GM13977 (cell line): Measurements from ENCODE around the gene CSE1L.
"Not testable (repeated sequence)": the region's sequence is repeated elsewhere in the genome, so short reads cannot be mapped to it uniquely, and the experiment has no call there.

ENCODE experiments used
- DNase-seq: peaks from one replicate; pipeline ENCODE4 v3.0.0; 2012; ENCODE audit warnings: low spot score
- in situ Hi-C: fragments of 300-500 bp; cut with MboI; formaldehyde crosslinking; loops from one replicate; pipeline ENCODE4 v1.12.0; 2022; ENCODE audit warnings: low sequenced_read_pairs, low pct_unique_long_range_greater_than_20kb, mixed read lengths, inconsistent platforms; ENCODE audit not compliant: unreplicated experiment
- TF ChIP-seq, protein P1 (sequence below): IDR thresholded peaks from 2 replicates; pipeline ENCODE4 v1.5.1; 2012; ENCODE audit warnings: mild to moderate bottlenecking, control low read depth; ENCODE audit not compliant: insufficient read depth; ENCODE audit errors: extremely low read depth, missing control alignments

The CSE1L gene

GRCh38 chr20:49043000-49043399 is 3.1 kb upstream of the CSE1L start:
- no peak for DNase-seq
- TF ChIP-seq, protein P1, sequence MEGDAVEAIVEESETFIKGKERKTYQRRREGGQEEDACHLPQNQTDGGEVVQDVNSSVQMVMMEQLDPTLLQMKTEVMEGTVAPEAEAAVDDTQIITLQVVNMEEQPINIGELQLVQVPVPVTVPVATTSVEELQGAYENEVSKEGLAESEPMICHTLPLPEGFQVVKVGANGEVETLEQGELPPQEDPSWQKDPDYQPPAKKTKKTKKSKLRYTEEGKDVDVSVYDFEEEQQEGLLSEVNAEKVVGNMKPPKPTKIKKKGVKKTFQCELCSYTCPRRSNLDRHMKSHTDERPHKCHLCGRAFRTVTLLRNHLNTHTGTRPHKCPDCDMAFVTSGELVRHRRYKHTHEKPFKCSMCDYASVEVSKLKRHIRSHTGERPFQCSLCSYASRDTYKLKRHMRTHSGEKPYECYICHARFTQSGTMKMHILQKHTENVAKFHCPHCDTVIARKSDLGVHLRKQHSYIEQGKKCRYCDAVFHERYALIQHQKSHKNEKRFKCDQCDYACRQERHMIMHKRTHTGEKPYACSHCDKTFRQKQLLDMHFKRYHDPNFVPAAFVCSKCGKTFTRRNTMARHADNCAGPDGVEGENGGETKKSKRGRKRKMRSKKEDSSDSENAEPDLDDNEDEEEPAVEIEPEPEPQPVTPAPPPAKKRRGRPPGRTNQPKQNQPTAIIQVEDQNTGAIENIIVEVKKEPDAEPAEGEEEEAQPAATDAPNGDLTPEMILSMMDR = no peak
- in situ Hi-C loops = no loop called here

DNA sequence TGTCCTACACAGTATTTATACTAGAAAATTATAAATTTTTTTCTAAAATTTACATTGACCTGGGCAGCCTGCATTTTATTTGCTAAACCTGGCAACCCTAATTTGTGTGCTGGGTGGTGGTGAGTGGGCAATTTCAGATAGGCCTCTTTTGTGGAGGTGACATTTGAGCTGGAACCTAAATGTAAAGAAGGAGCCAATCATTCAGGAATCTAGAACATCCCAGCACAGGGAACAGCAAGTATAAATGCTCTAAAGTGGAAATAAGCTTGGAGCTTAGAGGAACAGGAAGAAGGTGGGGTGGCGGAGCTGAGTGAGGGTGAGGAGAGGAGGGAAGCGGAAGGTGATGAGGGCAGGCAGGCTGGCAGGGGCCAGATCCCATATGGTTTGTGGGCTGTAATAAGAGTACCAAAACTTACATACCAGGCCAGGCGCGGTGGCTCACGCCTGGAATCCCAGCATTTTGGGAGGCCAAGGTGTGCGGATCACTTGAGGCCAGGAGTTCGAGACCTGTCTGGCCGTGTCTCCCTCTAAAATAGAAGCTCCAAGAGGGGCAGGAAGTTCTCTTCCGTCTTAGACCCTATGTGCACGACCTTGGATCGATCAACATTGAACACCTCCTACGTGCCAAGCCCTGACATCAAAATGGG is 549 bp upstream of the CSE1L start:
- TF ChIP-seq, protein P1 = no peak
- DNase-seq = no peak
- in situ Hi-C loops = no loop called here

- DNase-seq = no peak
- TF ChIP-seq, protein P1 = no peak
- in situ Hi-C loops = no loop called here
Observed at GRCh38 chr20:49052334-49052733, 6.2 kb downstream of the CSE1L start.

DNA sequence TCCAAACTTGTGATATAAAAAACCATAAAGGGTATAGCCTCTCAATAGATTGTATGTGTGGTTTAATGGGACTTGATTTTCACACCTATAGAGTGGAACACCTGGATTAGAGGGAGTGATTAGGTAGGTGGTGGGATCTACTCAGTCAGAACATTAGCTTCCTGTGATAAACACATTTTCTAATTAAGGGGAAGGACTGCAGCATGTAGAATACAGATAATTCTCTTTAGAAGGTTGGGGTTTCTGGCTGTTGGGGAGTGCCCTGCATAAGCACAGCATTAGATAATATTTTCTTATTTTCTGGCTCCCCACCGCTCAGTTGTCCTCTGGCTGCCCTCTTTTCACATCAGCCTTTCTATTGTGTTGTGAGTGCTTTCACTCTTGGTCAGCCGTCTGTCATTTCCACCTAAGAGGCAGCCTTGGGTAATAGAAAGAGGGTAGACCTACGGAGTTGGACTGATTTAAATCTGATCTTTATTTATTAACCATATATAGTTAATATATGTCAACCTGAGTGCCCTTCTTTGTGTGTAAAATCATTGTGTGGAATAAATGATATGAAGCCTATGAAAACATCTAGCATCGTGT is 8.0 kb downstream of the CSE1L start:
- DNase-seq = peak; percentile 36
- in situ Hi-C loops = no loop called here
- TF ChIP-seq, protein P1 = no peak

DNA sequence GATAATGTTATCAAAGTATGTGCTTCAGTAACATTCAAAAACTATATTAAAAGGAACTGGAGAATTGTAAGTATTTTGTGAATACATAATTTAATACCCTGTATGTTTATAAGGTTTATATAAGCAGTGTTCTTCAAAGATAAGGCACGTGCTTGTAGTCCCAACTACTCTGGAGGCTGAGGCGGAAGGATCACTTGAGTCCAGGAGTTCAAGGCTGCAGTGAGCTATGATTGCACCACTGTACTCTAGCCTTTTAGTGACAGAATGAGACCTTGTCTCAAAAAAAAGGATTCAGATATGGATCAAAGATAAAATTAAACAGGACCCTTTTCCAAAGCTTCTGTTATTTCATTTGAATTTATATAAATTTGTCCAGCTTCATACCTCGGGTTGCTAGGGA is 17.2 kb downstream of the CSE1L start:
- no peak for DNase-seq
- in situ Hi-C loops = no loop called here
- TF ChIP-seq, protein P1 = no peak

DNA sequence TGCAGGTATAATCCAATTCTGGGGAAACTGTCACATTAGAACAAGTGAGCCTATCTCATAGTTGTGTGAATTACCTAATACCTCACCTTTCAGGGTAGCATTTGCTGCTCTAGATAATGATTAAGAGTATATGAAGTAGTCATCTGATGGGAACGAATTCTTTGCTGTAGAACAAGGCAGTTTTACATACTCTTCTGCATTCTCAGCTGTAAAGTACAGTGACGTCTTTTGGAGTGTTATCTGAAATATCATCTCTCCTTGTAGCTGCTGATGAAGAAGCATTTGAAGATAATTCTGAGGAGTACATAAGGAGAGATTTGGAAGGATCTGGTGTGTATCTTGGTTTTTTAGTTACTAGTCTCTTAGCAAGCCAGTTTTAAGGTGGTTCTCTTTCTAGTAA is 28.4 kb downstream of the CSE1L start:
- DNase-seq = no peak
- in situ Hi-C loops = no loop called here
- TF ChIP-seq, protein P1 = no peak

DNA sequence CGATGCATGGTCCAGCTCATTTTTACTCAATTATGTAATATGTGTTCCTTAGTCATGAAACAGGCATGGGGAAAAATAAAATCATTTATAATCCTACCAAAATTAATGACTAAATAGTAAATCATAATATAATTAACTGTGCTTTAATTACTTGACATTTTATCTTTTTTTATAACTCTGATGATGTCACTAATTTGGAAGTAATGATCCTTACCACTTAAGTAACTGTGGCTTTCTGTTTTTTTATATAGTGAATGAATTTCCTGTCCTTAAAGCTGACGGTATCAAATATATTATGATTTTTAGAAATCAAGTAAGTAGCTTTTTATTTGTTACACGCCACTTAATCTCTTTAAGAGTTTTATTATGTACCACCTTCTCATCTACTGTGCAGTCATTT is 32.2 kb downstream of the CSE1L start:
- TF ChIP-seq, protein P1 = no peak
- in situ Hi-C loops = no loop called here

GRCh38 chr20:49082295-49082694 is 36.2 kb downstream of the CSE1L start:
- in situ Hi-C loops, DNase-seq: not testable (repeated sequence)

More for the DNA sequence above, 32.2 kb downstream of the CSE1L start:
- DNase-seq = no peak
